HG03457 (cell line): ENCODE results near the gene AGAP1.

Experiments
- ATAC-seq: cut with Tn5 transposase; IDR thresholded peaks from one replicate; pipeline ENCODE4 v1.9.1; 2021; ENCODE audit warnings: moderate number of reproducible peaks; ENCODE audit not compliant: unreplicated experiment

AGAP1 gene

DNA sequence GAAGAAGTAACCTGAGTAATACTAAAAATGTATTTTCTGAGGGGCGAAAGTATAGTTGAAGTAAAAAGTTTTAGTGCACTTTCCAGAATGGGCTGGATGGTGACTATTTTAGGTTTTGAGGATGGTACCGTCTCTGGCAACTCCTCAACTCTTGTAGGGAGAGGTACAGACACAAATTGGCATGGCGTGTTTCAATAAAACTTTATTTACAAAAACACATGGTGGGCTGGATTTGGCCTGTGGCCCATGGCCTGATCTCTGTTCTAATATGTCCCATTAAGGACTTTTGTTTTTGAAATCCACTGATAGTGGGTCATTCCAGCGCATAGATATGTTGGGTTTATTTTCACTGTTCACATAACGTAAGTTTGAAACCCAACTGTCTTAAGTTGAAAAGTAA, 132.8 kb downstream of the AGAP1 start:
- ATAC-seq = no peak

DNA sequence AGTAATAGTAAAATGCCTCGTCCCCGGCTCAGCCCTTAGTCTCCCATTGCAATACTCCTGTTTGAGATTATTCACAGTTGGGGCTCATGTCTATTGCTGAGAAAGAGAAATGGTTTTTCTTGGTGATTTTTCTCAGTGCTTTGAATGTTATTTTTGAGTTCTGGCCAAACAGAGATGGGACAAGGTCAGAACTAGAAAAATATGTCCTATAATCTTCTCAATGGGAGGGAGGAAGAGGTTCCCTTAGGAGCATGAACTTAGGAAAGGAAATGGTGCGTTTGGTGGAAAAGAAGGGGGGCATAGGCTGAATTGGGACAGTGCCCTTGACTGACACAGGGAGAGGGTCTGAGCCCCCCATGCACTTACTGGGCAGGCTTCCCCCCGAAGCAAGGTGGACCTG, 133.8 kb downstream of the AGAP1 start:
- no peak for ATAC-seq

DNA sequence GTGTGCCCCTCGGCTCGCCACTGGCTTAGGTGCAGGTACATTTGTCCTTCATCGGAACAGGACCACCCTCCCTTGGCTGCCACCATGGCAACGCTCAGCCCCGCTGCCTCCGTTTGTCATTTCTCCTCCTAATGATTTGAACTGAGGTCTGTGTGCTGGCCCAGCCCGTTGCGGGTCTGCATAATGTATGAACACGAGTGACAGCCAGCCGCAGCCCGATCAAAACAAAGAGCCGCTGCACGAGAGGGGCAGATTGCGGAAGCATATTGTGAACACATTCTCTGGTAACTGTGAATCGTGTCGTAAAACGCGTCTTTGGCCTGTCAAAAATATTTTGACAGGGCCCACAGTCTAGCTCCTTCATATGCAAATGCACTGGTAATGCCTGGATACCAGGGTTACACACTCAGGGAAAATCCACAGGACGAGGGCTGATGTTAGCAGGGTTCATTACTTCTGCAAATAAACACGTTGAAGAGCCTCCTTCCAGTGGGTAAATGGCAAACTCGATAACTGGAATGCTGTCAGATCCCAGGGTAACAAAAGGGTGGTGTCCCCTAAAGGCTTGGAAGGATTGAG, 137.0 kb downstream of the AGAP1 start:
- ATAC-seq = no peak

DNA sequence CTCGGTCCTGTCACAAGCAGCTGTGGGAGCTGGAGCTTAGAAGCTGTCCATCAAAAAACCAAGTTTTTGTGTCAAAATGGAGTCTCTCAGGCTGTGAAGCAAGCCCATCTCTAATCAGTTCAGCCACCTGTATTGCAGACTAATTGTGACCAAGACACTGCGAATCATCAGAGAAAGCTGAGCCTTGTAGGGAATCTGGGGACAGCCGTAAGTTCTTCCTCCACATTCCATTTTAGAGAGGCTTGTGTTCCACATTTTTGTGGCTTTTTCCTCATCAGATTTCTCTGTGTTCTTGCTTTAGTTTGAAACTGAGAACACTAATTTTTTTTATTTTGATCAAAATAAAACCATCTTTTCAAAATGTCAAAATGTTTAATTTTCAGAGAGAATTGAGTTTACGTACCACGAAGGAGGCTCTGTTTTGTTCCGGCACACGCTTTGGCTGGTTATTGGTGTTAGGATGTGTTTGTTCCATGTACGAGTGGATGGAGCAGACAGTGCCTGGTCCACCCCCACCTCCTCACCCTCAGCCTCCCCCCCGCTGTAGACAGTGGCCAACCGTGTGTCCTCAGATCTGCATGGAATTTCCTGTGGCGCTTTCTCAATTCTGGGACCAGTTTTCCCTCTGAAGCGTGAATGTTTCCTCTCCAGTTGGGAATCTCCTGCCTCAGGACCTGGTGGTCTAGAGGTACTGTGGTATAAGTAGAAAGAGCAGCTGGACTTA, 140.8 kb downstream of the AGAP1 start:
- no peak for ATAC-seq

DNA sequence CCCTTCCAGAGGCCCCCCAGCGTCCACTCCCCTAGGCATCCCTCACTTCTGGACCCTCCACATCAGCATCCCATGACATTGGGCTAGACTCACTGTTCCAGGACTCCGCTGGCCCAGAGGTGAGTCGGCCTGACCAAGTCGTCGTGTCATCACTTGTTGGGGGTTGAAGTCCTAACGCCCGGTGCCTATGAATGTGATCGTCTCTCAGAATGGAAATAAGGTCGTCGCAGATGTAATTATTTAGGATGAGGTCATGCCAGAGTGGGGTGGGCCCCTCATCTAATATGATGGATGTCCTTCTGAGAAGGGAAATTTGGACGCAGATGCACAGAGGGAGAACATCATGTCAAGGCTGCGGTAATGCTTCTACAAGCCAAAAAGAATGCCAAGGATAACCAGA, 142.7 kb downstream of the AGAP1 start:
- no peak for ATAC-seq

DNA sequence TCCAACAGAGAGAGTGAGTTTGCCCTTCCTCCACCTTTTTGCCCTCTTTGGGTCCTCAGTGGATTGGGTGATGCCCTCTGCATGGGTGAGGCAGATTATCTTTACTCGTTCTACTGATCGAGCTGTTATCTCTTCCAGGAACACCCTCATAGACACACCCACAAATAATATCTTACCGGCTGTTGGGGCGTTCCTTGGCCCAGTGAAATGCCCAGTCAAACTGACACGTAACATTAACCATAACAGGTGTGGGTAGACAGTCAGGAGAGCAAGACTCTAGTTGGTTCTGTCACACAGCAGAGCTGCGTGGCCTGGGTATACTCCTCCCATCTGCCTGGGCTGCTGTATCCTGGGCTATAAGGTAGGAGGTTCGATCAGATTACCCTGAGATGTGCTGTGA, 144.1 kb downstream of the AGAP1 start:
- ATAC-seq = no peak

DNA sequence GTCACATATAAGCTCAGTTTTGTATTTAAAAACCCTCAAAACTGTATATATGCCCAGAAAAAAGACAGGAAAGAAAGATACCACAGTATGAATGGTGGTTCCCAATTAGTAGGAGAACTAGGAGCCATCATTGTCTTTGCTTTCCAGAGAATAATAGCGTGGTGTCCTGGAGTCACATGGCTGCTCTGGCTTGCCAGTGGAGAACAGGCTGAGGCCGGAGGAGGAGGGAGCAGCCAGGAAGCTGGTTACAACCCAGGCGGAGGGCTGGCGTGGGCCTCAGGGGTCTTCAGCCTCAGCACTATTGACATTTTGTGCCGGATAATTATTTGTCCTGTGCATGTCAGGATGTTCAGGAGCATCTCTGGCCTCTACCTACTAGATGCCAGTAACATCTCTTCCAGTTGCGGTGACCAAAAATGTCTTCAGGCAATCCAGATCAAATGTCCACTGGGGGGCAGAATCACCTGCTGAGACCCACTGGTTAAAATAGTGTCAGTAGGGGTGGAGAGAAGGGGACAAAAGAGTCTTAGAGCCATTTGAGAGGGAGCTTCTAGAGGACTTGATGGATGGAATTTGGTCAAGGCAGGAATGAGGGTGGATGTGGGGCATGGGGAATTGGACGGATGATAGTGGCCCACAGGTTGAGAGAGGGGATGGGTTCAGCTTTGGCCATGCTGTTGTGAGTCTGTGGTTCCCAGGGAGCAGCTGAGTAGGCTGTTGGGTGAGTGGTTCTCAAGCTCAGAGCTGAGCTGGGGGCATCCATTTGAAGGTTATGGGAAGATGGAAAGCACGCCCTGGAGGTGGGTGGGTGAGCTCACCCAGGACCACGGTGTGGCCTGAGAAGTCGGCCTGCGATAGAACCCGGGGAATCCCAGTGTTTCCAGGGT, 144.9 kb downstream of the AGAP1 start:
- no peak for ATAC-seq

DNA sequence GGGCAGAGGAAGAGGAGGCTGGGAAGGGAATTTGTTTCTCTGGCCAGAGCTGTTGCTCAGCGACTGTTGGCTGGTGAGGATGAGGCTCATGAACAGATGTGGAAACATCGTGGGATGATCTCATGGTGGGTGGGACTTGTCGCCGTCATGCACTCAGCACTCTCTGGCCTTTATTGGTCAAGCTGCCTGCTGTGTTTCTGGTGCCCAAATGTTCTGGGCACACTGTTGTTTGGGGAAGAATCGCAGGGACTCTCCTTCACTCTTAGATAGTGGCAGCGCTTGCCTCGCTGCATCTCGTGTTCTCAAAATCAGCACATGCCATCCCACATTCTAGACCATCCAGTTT, 145.6 kb downstream of the AGAP1 start:
- ATAC-seq = no peak

DNA sequence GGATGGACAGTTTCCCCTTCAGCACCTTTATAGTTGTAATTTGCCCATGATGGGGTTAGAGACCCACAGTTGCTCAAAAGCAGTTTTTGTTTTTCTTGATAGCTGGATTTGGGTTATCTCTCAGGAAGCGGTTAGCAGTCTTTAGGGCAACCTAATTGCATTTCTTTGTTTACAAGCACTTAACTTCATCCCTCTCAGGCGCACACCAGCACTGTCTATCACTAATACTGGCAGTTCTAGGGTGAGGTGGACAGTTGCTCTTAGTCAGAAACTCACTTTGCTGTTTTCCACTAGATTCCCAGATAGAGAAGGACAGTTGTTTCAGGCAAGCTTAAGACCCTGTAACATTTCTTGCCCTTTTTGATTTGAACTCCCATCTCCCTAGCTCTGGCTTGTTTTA, 146.0 kb downstream of the AGAP1 start:
- ATAC-seq = no peak

DNA sequence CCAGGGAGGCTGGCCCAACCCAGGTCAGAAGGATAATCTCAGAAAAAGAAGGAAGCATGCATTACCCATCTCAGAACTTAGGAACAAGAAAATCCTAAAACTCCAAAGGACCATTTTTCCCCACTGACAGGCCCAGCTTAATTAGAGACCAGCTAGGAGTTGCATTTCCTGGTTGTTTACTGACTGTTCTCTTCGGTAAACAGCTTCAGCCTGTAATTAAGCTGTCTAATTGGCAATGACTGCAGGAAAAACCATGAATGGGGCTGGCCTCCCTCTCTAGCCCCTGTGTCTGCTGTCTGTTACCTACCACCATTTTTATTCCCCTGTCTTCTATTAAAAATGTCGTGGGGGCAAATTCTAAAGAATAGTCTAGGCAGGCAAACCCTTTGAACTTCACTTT, 146.5 kb downstream of the AGAP1 start:
- no peak for ATAC-seq

DNA sequence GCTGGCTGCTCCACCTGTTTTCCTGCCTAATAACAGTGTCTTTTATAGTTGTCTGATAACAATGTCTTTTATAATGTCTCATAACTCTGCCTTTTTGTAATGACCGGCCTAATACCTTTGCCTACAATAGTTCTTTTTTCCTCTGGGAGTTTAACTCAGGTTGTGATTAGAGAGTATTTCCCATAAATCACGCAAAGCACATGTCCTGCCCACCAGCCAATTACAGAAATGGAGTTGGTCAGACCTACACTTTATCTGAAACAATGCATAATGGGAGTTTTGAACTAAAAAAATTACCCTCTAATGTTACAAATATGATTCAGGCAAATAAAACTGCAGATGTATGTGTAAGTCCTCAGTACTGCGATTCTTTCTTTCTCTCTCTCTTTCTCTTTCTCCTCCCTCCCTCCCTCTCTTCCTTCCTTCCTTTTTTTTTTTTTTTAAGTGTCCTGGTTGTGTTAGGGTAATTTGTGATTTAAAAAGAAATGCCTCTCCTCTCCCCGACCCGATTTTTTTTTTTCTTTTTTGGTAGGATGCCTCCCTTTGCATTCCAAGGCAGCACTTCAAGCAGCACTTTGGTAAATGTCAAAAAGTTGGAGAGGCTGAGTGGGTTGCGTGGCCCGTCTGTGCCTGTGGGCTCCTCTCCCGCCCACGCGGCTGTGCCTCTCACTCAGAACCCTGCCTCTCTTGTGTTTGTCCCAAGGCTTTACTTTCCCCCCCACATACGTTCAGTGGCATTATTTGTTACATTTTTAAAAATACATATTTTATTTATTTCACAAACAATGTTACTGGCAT, 147.3 kb downstream of the AGAP1 start:
- no peak for ATAC-seq

DNA sequence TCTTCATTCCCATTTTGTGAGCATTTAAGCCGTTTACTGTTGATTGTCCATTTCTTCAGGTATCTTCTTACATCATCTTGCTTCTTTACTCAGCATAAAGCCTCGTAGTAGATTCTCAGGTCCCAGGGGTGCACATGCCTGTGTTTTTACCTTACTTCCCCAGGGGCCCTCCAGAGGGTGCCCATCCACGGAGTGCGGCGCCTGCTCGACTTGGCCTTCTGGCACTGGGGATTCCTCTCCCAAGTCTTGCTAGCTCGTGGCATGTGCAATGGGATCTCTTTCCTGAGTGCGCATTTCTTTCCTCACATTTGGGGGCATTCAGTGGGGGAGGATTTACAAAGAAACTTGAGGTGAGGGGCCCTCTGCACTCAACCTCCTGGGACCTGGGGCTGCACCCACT, 148.1 kb downstream of the AGAP1 start:
- ATAC-seq = no peak

DNA sequence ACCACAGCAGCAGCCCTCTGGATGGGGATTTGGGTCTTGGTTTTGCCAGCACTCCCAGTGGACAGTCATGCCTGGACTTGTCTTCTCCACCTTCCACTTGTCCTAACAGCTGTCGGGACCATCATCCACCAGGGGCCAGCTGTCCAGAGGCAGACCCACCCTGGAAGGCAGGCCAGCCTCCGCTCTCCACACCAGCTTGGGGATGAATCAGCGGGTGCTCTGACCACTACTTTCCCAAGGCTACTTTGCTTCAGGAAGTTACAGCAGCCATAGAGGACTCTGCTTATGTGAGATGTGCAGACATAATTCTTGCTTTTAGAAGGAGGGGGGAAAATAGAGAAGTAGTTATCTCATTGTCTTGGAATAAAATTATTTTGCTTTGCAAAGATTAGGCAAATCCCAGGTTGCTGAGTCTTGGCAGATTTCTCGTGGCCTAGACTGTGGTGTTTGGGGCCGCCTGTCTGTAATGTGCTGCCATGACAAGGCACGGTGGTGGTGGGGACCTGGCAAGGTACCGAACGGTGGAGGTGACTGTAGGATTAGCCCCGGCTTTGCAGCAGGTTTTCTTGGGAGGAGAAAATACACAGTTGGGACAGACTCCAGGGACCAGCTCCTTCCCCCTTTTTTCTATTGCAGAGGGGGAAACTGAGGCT, 148.7 kb downstream of the AGAP1 start:
- no peak for ATAC-seq

DNA sequence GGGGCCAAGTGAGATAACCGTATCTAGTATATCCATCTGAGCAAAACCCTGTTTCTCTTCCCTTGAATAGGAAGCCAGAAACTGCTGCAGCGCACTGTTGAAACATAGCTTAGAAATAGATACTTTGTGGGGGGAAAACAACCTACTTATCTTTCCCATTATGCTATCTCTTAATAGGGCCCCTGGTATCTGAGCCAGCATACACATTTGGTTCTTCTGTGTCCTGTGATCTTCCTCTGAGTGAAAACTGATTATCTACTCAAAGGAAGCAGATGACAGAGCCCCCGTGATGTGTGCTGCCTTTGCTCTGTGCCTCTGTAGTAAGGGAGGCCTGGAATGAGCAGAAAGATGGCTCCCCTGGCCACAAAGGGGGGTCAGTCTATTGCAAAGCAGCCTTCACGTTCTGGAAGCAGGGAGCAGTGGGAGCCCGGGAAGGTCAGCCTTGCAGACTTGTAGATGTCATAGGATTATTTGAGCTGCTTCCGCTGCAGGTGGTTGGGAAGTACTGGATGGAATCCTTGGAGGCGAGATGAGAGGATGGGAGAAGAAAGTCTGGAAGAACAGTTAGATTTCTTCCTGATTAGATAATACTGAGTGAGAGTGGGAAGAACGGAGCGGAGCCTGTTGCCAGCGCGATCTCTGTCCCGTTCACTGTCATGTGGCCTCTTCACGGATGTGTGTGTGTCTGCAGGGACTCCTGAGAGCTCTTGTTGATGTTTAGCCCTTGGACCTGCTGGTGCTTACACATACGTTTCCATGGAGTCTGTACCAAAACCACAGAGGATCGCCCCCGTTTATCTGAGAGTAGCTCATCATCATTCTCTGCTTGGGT, 150.1 kb downstream of the AGAP1 start:
- ATAC-seq = no peak

DNA sequence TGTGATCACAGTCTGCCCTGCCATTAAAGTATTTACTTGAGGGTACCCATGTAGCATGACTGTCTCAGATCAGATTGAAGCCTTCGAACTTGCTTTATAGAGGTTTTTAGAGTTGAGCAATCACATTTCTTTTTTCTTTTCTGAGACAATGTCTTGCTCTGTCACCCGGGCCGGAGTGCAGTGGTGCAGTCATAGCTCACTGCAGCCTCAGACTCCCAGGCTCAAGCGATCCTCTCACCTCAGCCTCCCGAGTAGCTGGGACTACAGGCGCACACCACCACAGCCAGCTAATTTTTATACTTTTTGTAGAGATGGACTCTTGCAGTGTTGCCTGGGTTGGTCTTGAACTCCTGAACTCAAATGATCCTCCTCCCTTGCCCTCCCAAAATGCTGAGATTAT, 153.4 kb downstream of the AGAP1 start:
- ATAC-seq = no peak

DNA sequence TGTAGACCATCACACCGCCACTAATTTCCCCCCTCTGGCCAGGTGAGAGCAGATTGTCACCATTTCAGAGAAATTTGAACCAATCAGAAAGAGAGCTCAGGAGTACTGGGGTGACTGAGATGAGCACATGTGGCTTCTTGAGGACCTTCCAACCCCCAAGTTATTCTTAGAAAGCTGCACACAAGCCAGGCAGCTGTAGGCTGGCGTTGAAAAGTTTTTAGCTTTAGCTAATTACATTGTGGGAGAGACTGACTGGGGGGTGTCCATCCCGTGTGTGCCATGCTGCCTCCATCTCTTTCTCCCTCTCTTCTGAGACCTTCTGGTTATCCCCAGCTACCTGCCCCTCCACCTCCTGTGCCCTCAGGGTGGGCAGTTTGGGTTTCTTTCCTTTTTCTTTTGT, 154.0 kb downstream of the AGAP1 start:
- ATAC-seq = no peak

DNA sequence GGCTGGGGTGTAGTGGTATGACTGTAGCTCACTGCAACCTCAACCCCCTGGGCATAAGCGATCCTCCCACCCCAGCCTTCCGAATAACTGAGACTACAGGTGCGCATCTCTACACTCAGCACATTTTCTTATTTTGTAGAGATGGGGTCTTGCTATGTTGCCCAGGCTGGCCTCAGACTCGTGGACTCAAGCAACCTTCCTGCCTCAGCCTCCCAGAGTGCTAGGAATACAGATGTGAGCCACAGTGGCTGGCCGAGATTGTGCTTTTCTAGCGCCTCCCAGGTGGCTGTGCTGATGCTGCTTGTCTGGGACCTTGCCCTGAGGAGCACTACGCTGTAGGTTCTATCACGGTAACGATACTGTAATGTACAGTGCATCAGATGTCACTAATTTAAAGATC, 155.6 kb downstream of the AGAP1 start:
- no peak for ATAC-seq

DNA sequence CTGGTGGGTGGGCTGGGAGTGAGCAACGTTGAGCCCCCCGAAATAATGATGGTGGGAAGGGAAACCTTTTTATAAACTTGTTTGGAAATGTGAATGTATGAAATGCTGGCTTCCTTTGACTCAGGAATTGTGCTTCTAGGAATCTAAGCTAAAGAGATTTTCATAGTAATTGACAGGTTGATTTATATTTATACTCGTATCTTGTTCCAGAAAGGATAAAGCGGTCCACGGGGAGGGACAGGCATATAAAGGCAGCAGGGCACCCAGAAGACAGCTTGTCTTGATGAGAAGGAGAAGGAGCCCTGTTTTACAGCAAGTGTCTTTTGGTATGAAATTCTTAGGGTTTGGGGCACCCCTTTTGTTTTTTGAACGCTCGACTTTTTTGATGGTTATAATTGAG, 157.8 kb downstream of the AGAP1 start:
- no peak for ATAC-seq

DNA sequence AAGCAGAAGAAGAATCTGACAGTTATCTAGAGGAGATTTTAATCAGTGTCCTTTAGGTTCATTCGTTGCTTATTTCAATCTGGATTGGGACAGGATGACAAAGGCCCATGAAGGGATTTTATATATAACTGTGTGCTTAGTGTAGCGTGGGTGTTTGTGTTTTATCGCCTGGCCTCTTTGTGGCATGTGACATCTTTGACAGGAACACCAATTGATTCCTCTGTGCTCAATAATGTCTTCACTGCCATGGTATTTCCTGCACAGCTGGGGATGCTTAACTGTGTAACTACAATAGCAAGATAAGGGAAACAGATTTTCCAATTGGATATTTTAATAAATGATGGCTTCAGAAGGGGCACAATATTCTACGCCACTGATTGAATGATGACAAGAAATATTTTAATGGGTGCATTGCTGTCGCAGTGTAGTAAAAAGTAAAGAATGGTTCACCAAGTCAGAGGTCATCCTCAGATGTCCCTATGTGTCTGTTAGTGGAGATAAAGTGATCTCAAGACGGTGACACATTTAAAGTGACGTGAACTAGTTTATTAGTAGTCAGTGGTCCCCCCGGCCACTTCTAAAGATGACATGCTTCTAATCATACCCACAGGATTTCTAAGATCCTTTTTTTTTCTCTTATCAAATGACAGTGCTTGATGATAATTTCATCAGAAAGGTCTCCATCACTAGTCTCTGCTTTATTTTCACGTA, 160.4 kb downstream of the AGAP1 start:
- ATAC-seq = no peak
